Tibial artery (tissue), 4 donors: ENCODE data around the gene LOXL1.

ENCODE experiments used
- DNase-seq, 2 donors: peaks; one replicate each; pipeline ENCODE4 v3.0.0-alpha.2; 2019
- H3K27ac ChIP-seq, 2 donors: fragments of 200-600 bp; sonication (generic) in 1 of 2; 1 replicate in 1 of 2; 2 replicates in 1 of 2; pipeline ENCODE4 v1.5.1; 2018 to 2019; ENCODE audit warnings: mild to moderate bottlenecking in 1 of 2
- H3K27me3 ChIP-seq, 2 donors: fragments of 200-600 bp; sonication (generic) in 1 of 2; one replicate each; pipeline versions ENCODE4 v1.5.1 to v1.6.0; 2016 to 2019
- H3K36me3 ChIP-seq, 3 donors: fragments of 200-600 bp; sonication (generic) in 2 of 3; one replicate each; pipeline ENCODE4 v1.5.1; 2016 to 2019; ENCODE audit warnings: mild to moderate bottlenecking in 2 of 3
- H3K4me1 ChIP-seq, 4 donors: fragments of 200-600 bp; sonication (generic) in 2 of 4; 1 replicate in 3 of 4; 2 replicates in 1 of 4; pipeline ENCODE4 v1.5.1; 2016 to 2019
- H3K4me3 ChIP-seq, 2 donors: fragments of 200-600 bp; sonication (generic) in 1 of 2; 1 replicate in 1 of 2; 2 replicates in 1 of 2; pipeline ENCODE4 v1.5.1; 2018 to 2019; ENCODE audit warnings: mild to moderate bottlenecking in 2 of 2
- H3K9me3 ChIP-seq, 3 donors: fragments of 200-600 bp; sonication (generic) in 1 of 3; one replicate each; pipeline ENCODE4 v1.5.1; 2016 to 2019
- CTCF ChIP-seq, 2 experiments: fragments of 200-600 bp in 1 of 2; fragments of 450-650 bp in 1 of 2; IDR thresholded peaks; one replicate each; pipeline ENCODE4 v1.5.1; 2017 to 2019; ENCODE audit warnings: antibody characterized with exemption in 2 of 2, mild to moderate bottlenecking in 1 of 2, moderate library complexity in 1 of 2
- intact Hi-C: fragments of 100-400 bp; cut with DNase I; formaldehyde crosslinking; loops from one replicate; pipeline ENCODE4 v1.15.0; 2023; ENCODE audit warnings: low total_unique reads

The LOXL1 gene

GRCh38 chr15:73908030-73908821 lies 18.0 kb upstream of the LOXL1 start:
- H3K4me3 ChIP-seq: no peak overlapping the region
- DNase-seq: peak; percentile 88
- H3K27me3 ChIP-seq: no peaks in the 10 kb centered on the region
- TF ChIP-seq CTCF (IDR thresholded peaks at IDR 0.05): peak; percentile 89 to 95
- H3K36me3 ChIP-seq: peaks cover 0 to 10% (median 7%) of the 10 kb centered on the region in 3 donors
- H3K4me1 ChIP-seq: peaks cover 0 to 2% (median 0%) of the 10 kb centered on the region in 4 donors
- H3K27ac ChIP-seq: no peak overlapping the region
- intact Hi-C loops: loop anchor here (5.0 to 10.0 kb wide), 2 partner anchors 36 to 213 kb away; partner anchors contain the start of gene TBC1D21
- H3K9me3 ChIP-seq: no peaks in the 10 kb centered on the region

GRCh38 chr15:73908822-73909122 lies 17.5 kb upstream of the LOXL1 start:
- Histone ChIP-seq H3K4me3 (no peak overlapping the region), H3K27ac (no peak overlapping the region), H3K9me3 (no peaks in the 10 kb centered on the region), H3K36me3 (peaks cover 0 to 10% (median 7%) of the 10 kb centered on the region in 3 donors), H3K4me1 (peaks cover 0 to 2% (median 0%) of the 10 kb centered on the region in 4 donors), H3K27me3 (no peaks in the 10 kb centered on the region)
- intact Hi-C loops: loop anchor here (5.0 to 10.0 kb wide), 2 partner anchors 36 to 214 kb away; partner anchors contain the start of gene TBC1D21
- no peak for DNase-seq
- no peak for TF ChIP-seq CTCF (IDR thresholded peaks at IDR 0.05)

GRCh38 chr15:73909651-73910050 lies 16.6 kb upstream of the LOXL1 start:
- DNase-seq: no peak
- no peak overlapping the region for H3K27ac ChIP-seq
- intact Hi-C loops: loop anchor here (5.0 to 10.0 kb wide), 2 partner anchors 37 to 215 kb away; partner anchors contain the start of gene TBC1D21
- H3K9me3 ChIP-seq: no peaks in the 10 kb centered on the region
- no peak overlapping the region for H3K4me3 ChIP-seq
- peaks cover 0 to 10% (median 7%) of the 10 kb centered on the region in 3 donors for H3K36me3 ChIP-seq
- TF ChIP-seq CTCF (IDR thresholded peaks at IDR 0.05): no peak
- H3K27me3 ChIP-seq: no peaks in the 10 kb centered on the region
- peaks cover 0 to 2% (median 0%) of the 10 kb centered on the region in 4 donors for H3K4me1 ChIP-seq

GRCh38 chr15:73910522-73911303 lies 15.5 kb upstream of the LOXL1 start:
- H3K4me1 ChIP-seq: peaks cover 0 to 2% (median 0%) of the 10 kb centered on the region in 4 donors
- no peak overlapping the region for H3K4me3 ChIP-seq
- intact Hi-C loops: no loop called here
- H3K27me3 ChIP-seq: no peaks in the 10 kb centered on the region
- TF ChIP-seq CTCF (IDR thresholded peaks at IDR 0.05): no peak
- peaks cover 0 to 10% (median 8%) of the 10 kb centered on the region in 3 donors for H3K36me3 ChIP-seq
- DNase-seq: no peak
- H3K27ac ChIP-seq: no peak overlapping the region
- H3K9me3 ChIP-seq: no peaks in the 10 kb centered on the region

- Histone ChIP-seq H3K4me1 (peaks cover 0 to 2% (median 0%) of the 10 kb centered on the region in 4 donors), H3K27ac (no peak overlapping the region), H3K36me3 (peaks cover 0 to 13% (median 10%) of the 10 kb centered on the region in 3 donors), H3K9me3 (no peaks in the 10 kb centered on the region), H3K4me3 (no peak overlapping the region), H3K27me3 (no peaks in the 10 kb centered on the region)
- intact Hi-C loops: no loop called here
- no peak for TF ChIP-seq CTCF (IDR thresholded peaks at IDR 0.05)
- DNase-seq: no peak
Measured at GRCh38 chr15:73912030-73912596, 14.1 kb upstream of the LOXL1 start.
